ENCODE measurements around the gene ATOSA. TPM values are rescaled to one million over a fixed set of nuclear protein-coding genes. Genes with fewer than 3 reads are reported as not detected.
A peak's percentile ranks its signal among the peaks of the same experiment; 100 is the strongest.

Gene ATOSA
- total RNA-seq, 1 donor, result 35.8 TPM

DNA sequence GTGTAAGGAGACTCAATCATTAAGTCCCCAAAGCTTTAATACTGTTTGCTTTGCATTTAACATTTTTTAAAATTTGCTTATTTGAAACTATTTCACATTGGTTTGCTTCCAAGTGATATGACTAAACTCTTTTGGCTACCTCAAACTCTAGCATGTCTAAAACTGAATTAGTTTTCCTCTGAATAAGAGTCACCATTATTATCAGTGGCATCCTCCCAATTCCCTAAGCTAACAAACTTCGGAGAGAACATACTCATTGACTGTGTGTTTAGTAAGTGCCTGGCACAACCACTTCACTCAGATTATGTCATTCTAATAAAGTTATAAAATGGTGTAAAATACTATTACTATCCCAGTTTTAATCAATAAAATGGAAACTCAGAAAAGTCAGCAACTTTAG lies 21.9 kb downstream of the ATOSA start:
- TF ChIP-seq, protein P1, sequence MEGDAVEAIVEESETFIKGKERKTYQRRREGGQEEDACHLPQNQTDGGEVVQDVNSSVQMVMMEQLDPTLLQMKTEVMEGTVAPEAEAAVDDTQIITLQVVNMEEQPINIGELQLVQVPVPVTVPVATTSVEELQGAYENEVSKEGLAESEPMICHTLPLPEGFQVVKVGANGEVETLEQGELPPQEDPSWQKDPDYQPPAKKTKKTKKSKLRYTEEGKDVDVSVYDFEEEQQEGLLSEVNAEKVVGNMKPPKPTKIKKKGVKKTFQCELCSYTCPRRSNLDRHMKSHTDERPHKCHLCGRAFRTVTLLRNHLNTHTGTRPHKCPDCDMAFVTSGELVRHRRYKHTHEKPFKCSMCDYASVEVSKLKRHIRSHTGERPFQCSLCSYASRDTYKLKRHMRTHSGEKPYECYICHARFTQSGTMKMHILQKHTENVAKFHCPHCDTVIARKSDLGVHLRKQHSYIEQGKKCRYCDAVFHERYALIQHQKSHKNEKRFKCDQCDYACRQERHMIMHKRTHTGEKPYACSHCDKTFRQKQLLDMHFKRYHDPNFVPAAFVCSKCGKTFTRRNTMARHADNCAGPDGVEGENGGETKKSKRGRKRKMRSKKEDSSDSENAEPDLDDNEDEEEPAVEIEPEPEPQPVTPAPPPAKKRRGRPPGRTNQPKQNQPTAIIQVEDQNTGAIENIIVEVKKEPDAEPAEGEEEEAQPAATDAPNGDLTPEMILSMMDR (IDR thresholded peaks at IDR 0.05; ENCODE audit: insufficient read depth, low read length), result no peak
- no peak overlapping the region for H3K4me3 ChIP-seq (ENCODE audit: low read depth, low read length)
- peak; percentile 93 for DNase-seq (ENCODE audit: low read depth)

DNA sequence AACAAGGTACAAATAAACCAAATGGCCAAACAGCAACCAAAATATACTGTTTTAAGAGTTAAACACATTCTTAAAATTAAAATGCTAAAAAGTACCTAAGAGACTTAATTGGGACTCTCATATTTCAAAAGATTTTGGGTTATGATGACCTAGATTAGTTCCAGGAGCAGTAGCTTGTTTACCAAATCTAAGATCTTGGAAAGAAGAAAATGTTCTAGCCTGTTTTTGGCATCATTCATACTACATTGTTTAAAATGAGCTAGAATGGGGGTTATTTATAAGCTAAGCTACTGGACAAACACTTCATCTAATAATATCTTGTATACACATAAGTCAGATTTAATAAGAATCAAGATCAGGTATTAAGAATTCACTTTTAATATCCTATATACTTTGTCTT lies 22.8 kb downstream of the ATOSA start:
- TF ChIP-seq, protein P1 (IDR thresholded peaks at IDR 0.05; ENCODE audit: insufficient read depth, low read length), result no peak
- no peak for DNase-seq (ENCODE audit: low read depth)
- no peak overlapping the region for H3K4me3 ChIP-seq (ENCODE audit: low read depth, low read length)

DNA sequence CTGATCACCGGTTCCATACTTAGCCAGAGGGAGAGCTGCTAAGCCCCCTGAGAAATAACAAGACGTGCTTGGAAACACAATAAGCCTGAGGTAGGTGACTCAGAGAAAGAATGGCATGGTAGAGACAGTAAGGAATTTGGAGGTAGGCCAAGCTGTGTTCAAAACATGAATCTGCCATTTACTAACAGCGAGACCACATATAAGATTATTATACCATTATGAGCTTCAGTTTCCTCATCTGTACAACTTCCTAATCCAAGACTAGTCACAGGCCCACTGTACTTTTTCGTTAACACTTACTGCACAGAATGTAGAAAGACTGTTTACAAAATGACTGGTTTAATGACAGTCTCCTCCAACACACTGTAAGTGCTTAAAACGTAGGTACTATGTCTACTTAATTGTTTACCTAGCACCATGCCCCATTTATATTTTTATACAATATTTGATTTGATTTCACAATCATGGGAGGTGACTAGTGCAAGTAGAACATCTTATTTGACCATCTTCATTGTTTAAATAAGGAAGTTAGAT lies 25.7 kb downstream of the ATOSA start:
- peak; percentile 78 for DNase-seq (ENCODE audit: low read depth)
- no peak overlapping the region for H3K4me3 ChIP-seq (ENCODE audit: low read depth, low read length)
- TF ChIP-seq, protein P1 (IDR thresholded peaks at IDR 0.05; ENCODE audit: insufficient read depth, low read length), result no peak

DNA sequence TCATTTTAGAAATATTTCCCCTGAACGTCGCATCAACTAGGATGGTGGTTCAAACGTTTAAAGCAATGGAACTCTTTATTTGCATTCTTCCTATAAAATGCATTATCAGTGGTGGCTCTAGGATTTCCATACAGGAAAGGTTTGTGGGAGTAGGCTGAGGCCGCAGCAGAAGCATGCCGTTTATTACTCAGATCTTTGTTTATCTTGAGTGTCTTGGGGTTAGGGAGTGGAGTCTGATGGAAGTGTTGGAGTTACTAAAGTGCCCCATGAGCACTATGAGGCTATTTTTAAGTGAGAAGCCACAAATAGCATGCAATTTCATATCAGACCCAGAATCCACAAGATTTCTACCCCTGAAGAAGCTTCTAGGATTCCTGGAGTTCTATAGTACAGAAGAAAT lies 26.2 kb downstream of the ATOSA start:
- DNase-seq (ENCODE audit: low read depth), result peak; percentile 68
- TF ChIP-seq, protein P1 (IDR thresholded peaks at IDR 0.05; ENCODE audit: insufficient read depth, low read length), result no peak
- H3K4me3 ChIP-seq (ENCODE audit: low read depth, low read length), result no peak overlapping the region

DNA sequence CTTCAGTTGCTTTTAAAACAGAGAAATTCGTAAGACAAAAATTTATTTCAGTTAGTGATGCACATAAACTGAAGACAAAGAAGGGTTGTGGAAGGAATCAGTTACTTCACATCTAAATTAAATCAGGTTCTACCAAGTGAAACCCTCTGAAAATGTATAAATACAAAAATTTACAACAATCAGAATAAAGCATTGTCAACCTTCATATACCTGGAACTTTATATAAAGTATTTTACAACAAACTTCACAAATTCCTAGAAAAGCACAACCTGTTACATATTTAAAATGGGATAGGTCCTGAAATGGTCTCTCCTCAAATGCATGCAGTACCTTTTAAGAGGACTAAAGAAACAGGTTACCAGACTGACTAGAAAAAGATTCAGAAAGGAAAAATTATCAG lies 26.9 kb downstream of the ATOSA start:
- H3K4me3 ChIP-seq (ENCODE audit: low read depth, low read length), result no peak overlapping the region
- TF ChIP-seq, protein P1 (IDR thresholded peaks at IDR 0.05; ENCODE audit: insufficient read depth, low read length), result no peak

DNA sequence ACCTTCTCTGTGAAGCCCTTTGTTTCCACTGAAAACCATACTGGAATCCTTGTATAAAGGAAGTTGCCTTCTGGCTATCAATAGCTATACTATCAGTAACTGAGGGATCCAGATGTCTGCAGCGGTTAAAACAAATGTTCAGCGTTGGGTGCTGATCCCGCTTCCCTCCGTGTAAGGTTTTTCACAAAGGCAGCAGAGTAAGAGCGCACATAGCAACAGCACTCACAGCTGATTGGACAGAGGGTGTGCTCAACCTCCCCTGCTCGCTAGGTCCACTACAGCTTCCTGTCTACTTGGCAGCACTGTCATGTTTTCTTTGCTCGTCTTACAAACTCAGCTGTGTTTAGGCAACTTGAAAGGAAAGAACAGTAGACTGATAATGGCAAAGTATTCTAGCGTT lies 27.3 kb downstream of the ATOSA start:
- TF ChIP-seq, protein P1 (IDR thresholded peaks at IDR 0.05; ENCODE audit: insufficient read depth, low read length), result no peak
- DNase-seq (ENCODE audit: low read depth), result peak; percentile 90
- peak overlapping the region; percentile 45 for H3K4me3 ChIP-seq (ENCODE audit: low read depth, low read length)

More for the DNA sequence above, 26.9 kb downstream of the ATOSA start:
- DNase-seq (ENCODE audit: low read depth), result no peak

DNA sequence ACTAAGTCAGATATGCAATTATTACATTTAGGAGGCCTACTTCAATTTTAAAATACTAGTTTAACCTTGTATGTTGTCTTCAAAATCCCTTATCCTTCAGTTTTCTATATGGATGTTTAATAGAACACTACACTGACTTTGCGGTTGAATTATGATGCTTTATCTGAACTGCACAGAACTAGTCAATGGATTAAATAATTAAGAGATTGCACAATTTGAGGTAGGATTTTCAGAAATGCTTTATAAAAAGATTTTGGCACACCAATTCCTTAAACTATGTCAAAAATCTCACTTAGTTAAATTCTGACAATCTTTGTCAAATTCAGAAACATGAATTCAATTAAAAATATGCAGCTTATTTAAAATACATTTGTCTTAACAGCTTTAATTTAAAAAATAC lies 28.1 kb downstream of the ATOSA start:
- H3K4me3 ChIP-seq (ENCODE audit: low read depth, low read length), result no peak overlapping the region
- no peak for DNase-seq (ENCODE audit: low read depth)
- TF ChIP-seq, protein P1 (IDR thresholded peaks at IDR 0.05; ENCODE audit: insufficient read depth, low read length), result no peak
